SK-N-SH (cell line): ENCODE measurements around the gene ADCY4.

Source experiments
- CTCF ChIP-seq: fragments of 200-600 bp; sonication (generic); IDR thresholded peaks from 2 replicates; pipeline ENCODE4 v1.6.1; 2017; ENCODE audit warnings: antibody characterized with exemption, mild to moderate bottlenecking, moderate library complexity
- EZH2phosphoT487 ChIP-seq: fragments of 200-600 bp; sonication (generic); IDR thresholded peaks from 2 replicates; pipeline ENCODE4 v1.6.1; 2017; ENCODE audit warnings: low read depth, mixed run types, mild to moderate bottlenecking, antibody characterized with exemption, moderate library complexity, borderline replicate concordance
- GATA2 ChIP-seq: sonication (generic); formaldehyde crosslinking; IDR thresholded peaks from 2 replicates; pipeline ENCODE4 v1.5.0; 2020; ENCODE audit warnings: mild to moderate bottlenecking, missing genetic modification reagents
- JUND ChIP-seq: IDR thresholded peaks from 2 replicates; pipeline ENCODE4 v1.4.0; 2012
- POLR2AphosphoS5 ChIP-seq: IDR thresholded peaks from 2 replicates; pipeline ENCODE4 v1.6.1; 2012; ENCODE audit warnings: low read depth, low read length
- REST ChIP-seq: IDR thresholded peaks from 2 replicates; pipeline ENCODE4 v1.6.1; 2012; ENCODE audit warnings: mild to moderate bottlenecking, low read depth, low read length, moderate library complexity
- TAF1 ChIP-seq: IDR thresholded peaks from 2 replicates; pipeline ENCODE4 v1.6.1; 2012; ENCODE audit warnings: low read depth, mild to moderate bottlenecking, low read length, moderate library complexity, borderline replicate concordance
- USF2 ChIP-seq: fragments of 150-350 bp; IDR thresholded peaks from 2 replicates; pipeline ENCODE4 v1.6.1; 2017; ENCODE audit warnings: antibody characterized with exemption, low read length, low read depth, borderline replicate concordance

- TF ChIP-seq USF2: no peak
- TF ChIP-seq TAF1: no peak
- no peak for TF ChIP-seq GATA2 (CRISPR knock-in tag)
- TF ChIP-seq EZH2phosphoT487: no peak
- TF ChIP-seq CTCF: no peak
- no peak for TF ChIP-seq JUND
- TF ChIP-seq REST: no peak
- no peak for TF ChIP-seq POLR2AphosphoS5
Measured at GRCh38 chr14:24361326-24361725, 26.5 kb upstream of the ADCY4 start.
